IPS DF 4.7 (cell line): ENCODE results near the gene CLEC3B.
"Not testable (repeated sequence)": the region's sequence is repeated elsewhere in the genome, so short reads cannot be mapped to it uniquely, and the experiment has no call there.

Source experiments
- DNase-seq: peaks from one replicate; pipeline ENCODE4 v3.0.0-alpha.2; 2013; ENCODE audit warnings: low spot score; ENCODE audit errors: extremely low read depth

CLEC3B gene

DNA sequence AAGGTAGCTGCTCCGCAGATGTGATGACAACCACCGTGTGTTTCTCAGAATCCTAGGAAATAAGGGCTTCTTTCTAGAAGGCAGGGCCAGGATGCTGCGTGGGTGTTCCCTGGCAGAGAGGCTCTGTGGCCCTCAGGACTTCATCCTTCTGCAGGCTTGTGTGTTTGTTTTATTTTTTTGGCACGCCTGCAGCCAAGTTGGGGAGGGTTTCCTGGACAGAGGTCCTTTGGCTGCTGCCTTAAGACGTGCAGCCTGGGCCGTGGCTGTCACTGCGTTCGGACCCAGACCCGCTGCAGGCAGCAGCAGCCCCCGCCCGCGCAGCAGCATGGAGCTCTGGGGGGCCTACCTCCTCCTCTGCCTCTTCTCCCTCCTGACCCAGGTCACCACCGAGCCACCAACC, at the start of gene CLEC3B:
Gene CLEC3B, plus strand, starts transcription at position 266 of the 400 bp plus-strand sequence. Its CDS starts 60 bp downstream, at position 326.
- no peak for DNase-seq

DNA sequence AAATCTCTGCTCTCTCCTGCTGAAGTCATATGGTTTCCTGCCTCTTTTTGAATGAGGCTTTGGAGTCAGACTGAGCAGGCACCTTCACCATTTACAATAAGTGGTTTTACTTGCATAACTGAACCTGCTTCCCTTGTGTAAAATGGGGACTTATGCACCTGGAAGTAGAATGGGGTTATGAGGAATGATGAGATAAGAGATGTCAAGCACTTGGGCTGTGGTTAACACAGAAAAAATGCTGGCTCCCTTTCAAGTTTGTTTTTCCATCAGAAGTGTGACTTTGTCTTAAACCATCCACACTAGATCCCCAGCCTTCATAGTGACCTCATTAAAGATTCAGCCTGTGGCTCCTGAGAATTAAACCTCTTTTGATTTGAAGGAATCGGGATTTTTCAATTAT, 44.9 kb upstream of the CLEC3B start:
- no peak for DNase-seq

DNA sequence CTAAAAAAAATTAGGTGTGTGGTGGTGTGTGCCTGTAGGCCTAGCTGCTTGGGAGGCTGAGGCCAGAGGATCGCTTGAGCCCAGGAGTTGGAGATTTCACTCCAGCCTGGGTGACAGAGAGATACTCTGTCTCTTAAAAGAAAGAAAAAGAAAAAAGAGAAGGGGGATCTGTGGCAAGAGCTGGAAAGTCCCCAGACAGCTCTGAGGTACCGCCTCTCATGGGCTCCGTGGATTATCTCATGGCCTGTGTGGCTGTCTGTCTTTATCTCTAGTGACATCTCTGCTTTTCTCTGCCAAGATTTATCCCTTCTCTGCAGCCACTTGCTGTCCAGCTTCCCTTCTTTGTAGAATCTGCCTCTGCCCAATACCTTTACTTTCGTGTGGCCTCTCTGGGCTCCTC, 44.4 kb upstream of the CLEC3B start:
- DNase-seq = no peak

DNA sequence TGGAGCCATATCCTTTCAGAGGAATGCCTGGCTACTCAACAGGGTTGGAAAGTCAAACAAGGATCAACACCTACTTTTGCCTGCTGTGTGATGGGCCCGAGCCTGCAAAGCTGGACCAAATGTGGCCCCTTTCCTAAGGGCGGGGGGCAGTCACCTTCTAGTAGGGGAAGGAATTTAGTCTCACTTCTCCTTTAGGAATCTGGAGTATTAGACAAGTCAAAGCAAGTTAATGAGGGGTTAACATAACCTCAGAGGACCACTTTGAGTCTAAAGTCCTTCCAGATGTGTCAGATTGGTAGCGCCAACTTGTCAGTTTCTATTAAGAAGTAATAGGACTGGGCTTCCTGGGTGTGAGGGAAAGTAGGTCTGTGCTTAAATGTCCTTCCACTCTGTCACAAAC, 43.3 kb upstream of the CLEC3B start:
- DNase-seq = no peak

DNA sequence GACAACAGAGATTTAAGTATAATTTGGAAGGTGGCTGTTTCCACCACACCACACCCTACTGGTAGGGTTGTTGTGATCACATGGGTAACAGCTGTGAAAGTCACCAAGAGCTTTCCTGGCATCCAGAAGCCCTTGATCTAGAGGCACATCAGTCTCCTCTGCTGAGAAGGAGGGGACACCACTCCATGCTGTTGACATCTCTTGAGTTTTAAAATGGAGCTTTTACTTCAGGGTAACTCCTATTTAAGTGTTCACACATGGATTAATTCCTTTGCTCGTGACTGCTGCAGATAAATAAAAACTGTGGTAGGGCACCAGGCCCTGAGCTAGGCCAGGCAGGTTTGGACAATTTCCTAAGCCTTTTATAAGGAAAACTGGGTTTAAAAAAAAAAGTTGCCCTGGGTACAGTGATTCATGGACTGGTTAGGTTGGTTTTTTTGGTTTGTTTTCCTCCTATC, 42.6 kb upstream of the CLEC3B start:
- DNase-seq = no peak

GRCh38 chr3:44984335-44984734, 41.8 kb upstream of the CLEC3B start:
- no peak for DNase-seq

DNA sequence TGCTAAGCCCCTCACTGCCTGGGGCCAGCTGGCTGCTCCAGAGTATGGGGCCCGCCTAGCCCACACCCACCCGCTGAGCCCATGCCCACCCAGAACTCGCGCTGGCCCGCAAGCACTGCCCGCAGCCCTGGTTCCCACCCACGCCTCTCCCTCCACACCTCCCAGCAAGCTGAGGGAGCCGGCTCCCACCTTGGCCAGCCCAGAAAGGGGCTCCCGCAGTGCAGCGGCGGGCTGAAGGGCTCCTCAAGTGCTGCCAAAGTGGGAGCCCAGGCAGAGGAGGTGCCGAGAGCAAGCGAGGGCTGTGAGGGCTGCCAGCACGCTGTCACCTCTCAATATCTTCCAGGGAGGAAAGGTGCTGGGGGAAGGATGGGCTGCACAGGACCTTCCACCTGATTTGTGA, 39.8 kb upstream of the CLEC3B start:
- not testable (repeated sequence) for DNase-seq

DNA sequence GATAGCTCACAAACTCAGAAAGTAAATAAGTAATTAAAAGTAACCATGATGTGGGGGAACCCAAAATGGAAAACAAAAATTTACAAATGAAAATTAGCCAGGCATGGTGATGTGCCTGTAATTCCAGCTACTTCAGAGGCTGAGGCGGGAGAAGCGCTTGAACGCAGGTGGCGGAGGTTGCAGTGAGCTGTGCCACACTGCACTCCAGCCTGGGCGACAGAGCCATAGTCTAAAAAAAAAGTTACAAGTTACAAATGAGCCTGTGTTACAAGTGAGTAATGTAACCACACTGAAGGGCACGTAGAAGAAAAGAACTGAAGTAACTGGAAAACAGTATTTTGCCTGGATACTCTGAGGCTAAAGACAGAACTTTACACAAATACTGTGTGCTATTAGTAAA, 38.8 kb upstream of the CLEC3B start:
- DNase-seq = no peak

- no peak for DNase-seq
Measured at GRCh38 chr3:44988073-44988472, 38.0 kb upstream of the CLEC3B start.

DNA sequence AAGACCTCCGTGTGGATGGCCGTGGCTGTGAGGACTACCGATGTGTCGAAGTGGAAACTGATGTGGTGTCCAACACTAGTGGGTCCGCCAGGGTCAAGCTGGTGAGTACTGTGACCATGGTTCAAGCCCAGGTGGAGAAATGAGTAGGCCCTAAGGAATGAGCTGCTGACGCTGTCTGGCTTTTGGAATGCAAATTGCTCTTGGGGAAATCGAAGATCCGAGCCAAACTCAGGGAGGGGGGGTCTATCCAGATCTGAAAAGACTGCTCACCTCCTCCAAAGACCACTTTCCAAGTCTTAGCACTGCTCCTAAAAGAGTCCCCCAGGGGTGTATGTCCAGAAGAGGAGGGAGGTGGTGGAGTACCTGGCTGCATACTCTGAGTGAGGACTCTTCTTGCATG, 37.0 kb upstream of the CLEC3B start:
- no peak for DNase-seq

- no peak for DNase-seq
Measured at GRCh38 chr3:44989636-44990373, 36.3 kb upstream of the CLEC3B start.

DNA sequence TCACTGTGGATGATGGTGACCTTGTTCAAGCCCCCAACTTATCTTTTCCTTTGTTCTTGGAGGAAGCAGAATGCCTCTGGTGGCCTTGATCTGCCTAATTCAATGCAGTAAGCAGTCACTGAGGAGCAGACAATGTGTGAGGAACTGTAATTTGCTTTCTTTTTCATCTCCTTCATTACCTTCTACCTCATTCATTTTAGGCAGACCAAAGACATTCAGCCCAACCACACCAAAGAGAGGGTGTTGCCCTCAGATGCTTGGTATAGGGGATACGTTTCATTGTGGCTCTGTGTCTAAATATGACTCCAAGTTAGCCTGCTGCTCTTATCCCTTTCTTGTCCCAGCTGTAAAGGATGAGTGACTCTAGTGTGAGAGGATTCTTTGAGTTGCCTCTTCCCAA, 34.8 kb upstream of the CLEC3B start:
- no peak for DNase-seq

DNA sequence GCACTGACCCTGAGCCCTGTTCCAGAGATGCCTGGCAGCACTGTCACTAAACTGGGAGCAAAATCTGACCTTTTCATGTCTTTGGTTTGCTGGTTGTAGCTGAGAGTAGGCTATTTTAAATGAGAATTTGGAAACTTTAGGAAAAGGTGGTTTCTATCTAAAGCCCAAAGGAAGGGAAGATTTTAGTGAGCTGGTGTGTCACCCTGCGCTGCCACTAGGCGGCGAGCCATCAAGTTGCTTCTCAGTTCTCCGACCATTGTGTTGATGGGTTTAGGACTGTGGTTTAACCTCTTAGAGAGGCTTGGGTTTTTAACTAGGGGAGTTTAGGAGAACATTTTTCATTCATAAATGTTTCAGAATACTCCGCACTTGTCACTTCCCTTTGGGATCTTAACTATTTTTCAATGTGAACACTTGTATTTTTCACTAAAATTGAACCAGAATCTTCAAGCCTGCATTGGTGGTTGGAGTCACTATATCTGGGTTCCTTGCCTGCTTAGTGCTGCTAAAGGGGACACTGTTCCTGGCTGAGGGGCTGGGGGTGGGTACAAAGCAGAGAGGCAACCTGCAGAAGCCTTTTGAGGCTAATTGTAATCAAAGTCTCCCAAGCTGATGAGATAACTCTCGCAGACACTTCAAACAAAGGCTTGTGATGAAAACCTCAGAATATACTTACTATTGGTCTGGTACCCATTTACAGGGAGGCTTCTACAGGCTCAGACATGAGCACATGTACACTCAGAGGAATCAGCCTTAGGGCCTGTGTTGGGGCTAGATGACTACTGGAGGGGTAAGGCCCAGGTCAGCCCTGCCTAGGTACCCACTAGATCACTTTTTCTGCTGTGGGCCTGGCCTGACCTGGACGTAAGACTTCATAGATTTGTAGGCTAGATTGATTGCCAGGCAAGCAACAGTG, 33.3 kb upstream of the CLEC3B start:
- no peak for DNase-seq

GRCh38 chr3:44993471-44994205, 32.5 kb upstream of the CLEC3B start:
- DNase-seq = no peak

- DNase-seq = no peak
Measured at GRCh38 chr3:44995142-44995770, 30.8 kb upstream of the CLEC3B start.

GRCh38 chr3:44996556-44996969, 29.5 kb upstream of the CLEC3B start:
- DNase-seq = no peak

- no peak for DNase-seq
Measured at GRCh38 chr3:44999782-45000181, 26.3 kb upstream of the CLEC3B start.

DNA sequence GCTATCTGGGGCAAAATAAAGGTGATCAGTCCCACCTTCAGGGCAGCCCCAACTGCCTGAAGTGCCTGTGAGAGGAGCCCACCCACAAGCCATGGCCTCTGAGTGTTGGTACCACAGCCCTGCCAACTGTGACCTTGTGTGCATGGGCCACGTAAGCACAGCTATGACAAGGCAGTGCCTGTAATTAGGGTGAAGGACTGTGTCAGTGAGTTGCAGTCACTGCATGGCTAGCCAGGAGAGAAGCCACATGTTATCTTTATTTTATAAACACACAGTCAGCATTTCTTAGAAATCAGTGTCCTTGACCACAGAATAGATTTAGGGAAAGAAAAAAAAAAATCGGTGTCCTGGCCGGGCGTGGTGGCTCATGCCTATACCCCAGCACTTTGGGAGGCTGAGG, 25.3 kb upstream of the CLEC3B start:
- DNase-seq = no peak

GRCh38 chr3:45001738-45002137, 24.4 kb upstream of the CLEC3B start:
- DNase-seq = no peak

GRCh38 chr3:45002139-45002660, 23.9 kb upstream of the CLEC3B start:
- DNase-seq = no peak

DNA sequence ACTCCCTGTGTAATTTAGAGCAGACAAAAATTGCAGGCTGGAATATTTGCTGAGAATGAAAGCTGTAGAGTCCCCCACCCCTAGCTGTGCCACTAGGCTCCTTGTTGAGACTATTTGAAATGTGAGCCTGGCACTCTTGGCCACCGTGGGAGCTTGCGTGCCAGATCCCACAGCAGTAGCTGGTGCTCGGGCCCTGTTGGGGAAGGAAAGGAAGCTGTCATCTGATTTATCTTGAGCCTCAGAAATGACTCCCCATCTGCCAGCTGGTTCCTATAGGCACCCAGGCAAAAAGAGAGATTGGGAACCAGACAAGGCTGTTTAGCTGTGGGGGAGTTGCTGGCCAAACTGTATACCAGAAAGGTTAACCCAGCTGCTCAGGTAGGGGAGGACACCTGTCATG, 23.4 kb upstream of the CLEC3B start:
- no peak for DNase-seq
